ENCODE measurements around the gene KRTAP4-4. TPM values are rescaled to one million over a fixed set of nuclear protein-coding genes. Genes with fewer than 3 reads are reported as not detected.
"Not testable (repeated sequence)": the region's sequence is repeated elsewhere in the genome, so short reads cannot be mapped to it uniquely, and the experiment has no call there.

The KRTAP4-4 gene
- total RNA-seq, 1 donor from 2014 or later: not detected

DNA sequence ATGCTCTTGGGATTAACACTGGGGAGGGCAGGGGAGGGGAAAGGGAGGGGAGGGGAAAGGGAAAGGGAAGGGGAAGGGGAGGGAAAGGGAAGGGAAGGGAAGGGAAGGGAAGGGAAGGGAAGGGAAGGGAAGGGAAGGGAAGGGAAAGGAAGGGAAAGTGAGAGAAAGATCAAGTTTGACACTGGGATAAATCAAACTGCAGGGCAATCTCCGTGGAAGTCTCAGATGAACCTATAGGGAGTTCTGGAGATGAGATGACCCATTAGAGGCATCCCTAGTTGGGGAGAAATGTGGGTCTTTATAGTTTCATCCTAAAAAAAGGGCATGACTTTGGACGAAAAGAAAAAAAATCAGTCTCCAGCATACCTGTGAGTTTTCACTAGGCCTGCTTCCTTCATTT is 38.8 kb downstream of the KRTAP4-4 start:
- no peak for DNase-seq
- intact Hi-C loops (cut with micrococcal nuclease): no loop called here

DNA sequence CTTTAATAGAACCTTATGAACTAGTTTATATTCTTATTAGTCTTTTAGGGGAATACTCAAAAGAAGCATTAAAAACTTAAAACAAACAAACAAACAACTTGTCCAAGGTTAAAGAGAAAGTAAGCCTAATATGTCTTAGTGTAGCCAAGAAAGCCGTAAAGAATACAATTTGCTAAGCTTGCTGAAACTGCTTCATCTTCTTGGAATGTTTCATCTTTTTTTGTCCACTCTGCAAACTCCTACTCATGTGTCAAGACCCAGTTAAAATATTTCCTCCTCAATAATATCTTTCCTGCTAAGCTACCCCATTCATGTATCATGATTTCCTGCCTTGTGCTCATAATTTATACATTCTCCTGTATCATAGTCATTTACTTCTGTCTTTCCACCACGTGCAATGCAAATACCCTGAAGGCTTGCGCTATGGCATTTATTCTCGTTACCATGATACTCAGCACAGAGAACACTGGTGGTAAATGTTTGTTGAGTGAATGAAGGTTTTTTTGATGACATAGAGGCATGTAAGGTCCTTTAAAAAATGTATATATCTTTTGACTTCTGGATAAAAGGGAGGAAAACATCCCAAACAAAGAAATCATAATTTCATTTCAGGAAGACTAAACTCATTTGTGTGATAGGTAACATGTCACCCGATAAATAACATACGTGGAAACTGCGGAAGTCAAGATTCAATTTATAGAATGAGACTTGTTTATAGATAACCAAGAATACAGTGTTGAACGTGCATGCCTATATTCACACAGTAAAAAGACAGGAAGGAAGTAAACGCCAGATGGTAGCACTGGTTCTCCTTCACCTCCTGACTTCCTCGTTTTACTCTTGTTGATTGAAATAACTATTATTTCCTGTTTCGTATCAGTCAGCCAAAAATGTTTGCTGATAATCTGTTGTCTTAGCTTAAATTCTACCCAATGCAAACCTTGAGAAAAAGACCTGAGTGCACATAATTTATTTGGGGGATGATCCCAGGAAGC is 40.6 kb downstream of the KRTAP4-4 start:
- H3K9me3 ChIP-seq (replicated peaks); H3K4me1 ChIP-seq; H3K27ac ChIP-seq (replicated peaks); intact Hi-C loops (cut with micrococcal nuclease); H3K4me3 ChIP-seq; DNase-seq; H3K36me3 ChIP-seq: not testable (repeated sequence)
- H3K27me3 ChIP-seq (ENCODE audit: low read depth): peaks cover 76% of the 10 kb centered on the region

More for the DNA sequence above, 38.8 kb downstream of the KRTAP4-4 start:
- Histone ChIP-seq H3K9me3 (replicated peaks) (no peaks in the 10 kb centered on the region), H3K36me3 (no peaks in the 10 kb centered on the region), H3K27me3 (ENCODE audit: low read depth) (peaks cover 76% of the 10 kb centered on the region), H3K4me1 (no peaks in the 10 kb centered on the region), H3K27ac (replicated peaks) (no peak overlapping the region), H3K4me3 (no peak overlapping the region)
- TF ChIP-seq, protein P1, sequence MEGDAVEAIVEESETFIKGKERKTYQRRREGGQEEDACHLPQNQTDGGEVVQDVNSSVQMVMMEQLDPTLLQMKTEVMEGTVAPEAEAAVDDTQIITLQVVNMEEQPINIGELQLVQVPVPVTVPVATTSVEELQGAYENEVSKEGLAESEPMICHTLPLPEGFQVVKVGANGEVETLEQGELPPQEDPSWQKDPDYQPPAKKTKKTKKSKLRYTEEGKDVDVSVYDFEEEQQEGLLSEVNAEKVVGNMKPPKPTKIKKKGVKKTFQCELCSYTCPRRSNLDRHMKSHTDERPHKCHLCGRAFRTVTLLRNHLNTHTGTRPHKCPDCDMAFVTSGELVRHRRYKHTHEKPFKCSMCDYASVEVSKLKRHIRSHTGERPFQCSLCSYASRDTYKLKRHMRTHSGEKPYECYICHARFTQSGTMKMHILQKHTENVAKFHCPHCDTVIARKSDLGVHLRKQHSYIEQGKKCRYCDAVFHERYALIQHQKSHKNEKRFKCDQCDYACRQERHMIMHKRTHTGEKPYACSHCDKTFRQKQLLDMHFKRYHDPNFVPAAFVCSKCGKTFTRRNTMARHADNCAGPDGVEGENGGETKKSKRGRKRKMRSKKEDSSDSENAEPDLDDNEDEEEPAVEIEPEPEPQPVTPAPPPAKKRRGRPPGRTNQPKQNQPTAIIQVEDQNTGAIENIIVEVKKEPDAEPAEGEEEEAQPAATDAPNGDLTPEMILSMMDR (IDR thresholded peaks at IDR 0.05; ENCODE audit: borderline replicate concordance): no peak

DNA sequence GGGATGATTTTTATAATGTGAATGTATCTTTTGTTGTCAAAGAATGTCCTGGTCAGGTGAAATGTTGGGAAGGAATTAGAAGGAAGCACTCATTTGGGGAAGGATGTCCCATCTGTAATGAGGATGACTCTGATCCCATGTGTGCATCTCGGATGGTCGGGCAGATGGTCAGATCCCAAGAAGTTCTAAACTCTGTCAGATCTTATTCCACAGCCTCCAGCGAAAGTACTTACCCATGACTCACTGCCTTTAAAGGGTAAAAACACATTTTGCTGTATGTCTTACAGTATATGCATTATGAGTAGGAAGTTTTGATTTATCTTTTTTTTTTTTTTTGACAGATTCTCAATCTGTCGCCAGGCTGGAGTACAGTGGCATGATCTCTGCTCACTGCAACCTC is 41.8 kb downstream of the KRTAP4-4 start:
- intact Hi-C loops (cut with micrococcal nuclease): no loop called here
- Histone ChIP-seq H3K27me3 (ENCODE audit: low read depth) (peaks cover 73% of the 10 kb centered on the region), H3K27ac (replicated peaks) (no peak overlapping the region), H3K4me1 (no peaks in the 10 kb centered on the region), H3K9me3 (replicated peaks) (no peaks in the 10 kb centered on the region), H3K4me3 (no peak overlapping the region), H3K36me3 (no peaks in the 10 kb centered on the region)
- no peak for DNase-seq
- TF ChIP-seq, protein P1 (IDR thresholded peaks at IDR 0.05; ENCODE audit: borderline replicate concordance): no peak

DNA sequence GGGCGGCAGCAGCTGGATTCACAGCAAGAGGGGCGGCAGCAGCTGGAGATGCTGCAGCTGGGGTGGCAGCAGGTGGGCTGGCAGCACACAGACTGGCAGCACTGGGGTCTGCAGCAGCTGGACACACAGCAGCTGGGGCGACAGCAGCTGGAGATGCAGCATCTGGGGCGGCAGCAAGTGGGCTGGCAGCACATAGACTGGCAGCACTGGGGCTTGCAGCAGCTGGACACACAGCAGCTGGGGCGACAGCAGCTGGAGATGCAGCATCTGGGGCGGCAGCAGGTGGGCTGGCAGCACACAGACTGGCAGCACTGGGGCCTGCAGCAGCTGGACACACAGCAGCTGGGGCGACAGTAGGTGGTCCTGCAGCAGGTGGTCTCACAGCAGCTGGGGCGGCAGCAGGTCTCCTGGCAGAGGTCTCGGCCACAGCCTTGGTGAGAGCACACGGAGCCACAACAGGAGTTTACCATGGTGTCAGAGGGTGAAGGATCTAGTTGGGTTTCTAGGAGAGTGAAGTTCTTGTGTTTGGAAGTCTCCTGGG is 42.6 kb downstream of the KRTAP4-4 start, which contains the start of gene KRTAP4-11:
TSS of gene KRTAP4-11 (minus strand) at position 528 of the 541 bp plus-strand sequence. CDS start at position 470, 58 bp downstream.
- H3K36me3 ChIP-seq; DNase-seq; H3K4me1 ChIP-seq; H3K9me3 ChIP-seq (replicated peaks); intact Hi-C loops (cut with micrococcal nuclease); H3K27ac ChIP-seq (replicated peaks); H3K4me3 ChIP-seq: not testable (repeated sequence)
- H3K27me3 ChIP-seq (ENCODE audit: low read depth): peaks cover 65% of the 10 kb centered on the region

DNA sequence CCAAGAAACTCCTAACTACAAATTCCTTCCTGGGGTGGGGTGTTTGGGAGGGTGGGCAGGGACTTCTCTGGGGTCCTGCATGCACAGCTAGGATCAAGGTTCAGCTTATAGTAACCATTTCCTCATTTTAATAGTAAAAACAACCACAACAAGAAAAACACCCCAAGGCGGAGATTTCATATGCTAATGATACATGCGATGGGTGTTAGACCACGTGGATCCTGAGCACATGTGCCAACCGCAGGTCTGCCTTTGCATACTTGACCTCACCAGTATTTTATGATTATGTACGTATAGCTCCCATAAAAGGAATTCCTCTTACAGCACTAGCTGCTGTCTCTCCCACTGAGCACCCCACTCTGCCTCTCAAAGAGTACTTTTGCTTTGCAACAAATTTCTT is 44.3 kb downstream of the KRTAP4-4 start:
- TF ChIP-seq, protein P1 (IDR thresholded peaks at IDR 0.05; ENCODE audit: borderline replicate concordance): no peak
- H3K36me3 ChIP-seq: no peaks in the 10 kb centered on the region
- intact Hi-C loops (cut with micrococcal nuclease): no loop called here

DNA sequence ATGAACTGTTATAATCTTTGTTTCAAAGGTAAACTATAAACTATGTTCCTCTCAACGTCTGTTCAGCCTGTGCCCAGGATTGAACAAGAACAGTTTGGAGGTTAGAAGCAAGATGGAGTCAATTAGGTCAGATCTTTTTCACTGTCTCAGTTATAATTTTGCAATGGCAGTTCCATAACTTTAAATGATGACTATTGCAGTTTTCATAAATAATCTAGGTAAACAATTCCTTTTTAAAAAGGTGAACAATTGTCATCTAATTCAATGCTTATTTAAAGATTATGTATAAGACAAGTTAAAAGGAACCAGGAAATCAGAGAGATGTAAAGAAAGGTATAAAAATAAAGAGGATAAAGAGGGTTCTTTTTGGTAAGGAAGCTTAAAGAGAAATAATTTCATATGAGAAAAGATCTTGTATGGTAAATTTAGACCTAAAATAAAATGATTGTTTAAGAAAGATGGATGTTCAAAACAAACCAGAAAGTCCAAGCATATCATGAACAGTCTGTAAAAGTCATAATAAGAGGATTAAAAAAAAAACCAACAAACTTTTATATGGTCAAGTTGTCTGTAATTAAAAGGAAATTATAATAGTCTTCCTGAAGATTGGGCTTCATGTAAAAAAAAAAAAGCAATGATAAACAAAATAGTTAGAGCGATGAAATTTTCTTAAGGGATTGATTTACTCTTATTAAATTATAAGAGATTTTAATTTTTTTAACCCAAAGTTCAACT is 49.2 kb downstream of the KRTAP4-4 start:
- no peak for DNase-seq
- intact Hi-C loops (cut with micrococcal nuclease): no loop called here
- no peaks in the 10 kb centered on the region for H3K4me1 ChIP-seq
- no peak overlapping the region for H3K27ac ChIP-seq (replicated peaks)
- TF ChIP-seq, protein P1 (IDR thresholded peaks at IDR 0.05; ENCODE audit: borderline replicate concordance): no peak
- H3K27me3 ChIP-seq (ENCODE audit: low read depth): peaks cover 43% of the 10 kb centered on the region
- H3K9me3 ChIP-seq (replicated peaks): peaks cover 3% of the 10 kb centered on the region
- no peak overlapping the region for H3K4me3 ChIP-seq
- H3K36me3 ChIP-seq: no peaks in the 10 kb centered on the region

More for the DNA sequence above, 44.3 kb downstream of the KRTAP4-4 start:
- H3K4me1 ChIP-seq: no peaks in the 10 kb centered on the region
- no peak overlapping the region for H3K4me3 ChIP-seq
- H3K27ac ChIP-seq (replicated peaks): no peak overlapping the region
- H3K9me3 ChIP-seq (replicated peaks): peaks cover 3% of the 10 kb centered on the region
- peaks cover 53% of the 10 kb centered on the region for H3K27me3 ChIP-seq (ENCODE audit: low read depth)
- no peak for DNase-seq
